GM10847 (cell line): ENCODE measurements around the gene SUSD1.

Experiments
- POLR2A ChIP-seq: IDR thresholded peaks from 2 replicates; pipeline ENCODE4 v1.6.1; 2011; ENCODE audit not compliant: insufficient read length; ENCODE audit errors: extremely low read depth

The SUSD1 gene

DNA sequence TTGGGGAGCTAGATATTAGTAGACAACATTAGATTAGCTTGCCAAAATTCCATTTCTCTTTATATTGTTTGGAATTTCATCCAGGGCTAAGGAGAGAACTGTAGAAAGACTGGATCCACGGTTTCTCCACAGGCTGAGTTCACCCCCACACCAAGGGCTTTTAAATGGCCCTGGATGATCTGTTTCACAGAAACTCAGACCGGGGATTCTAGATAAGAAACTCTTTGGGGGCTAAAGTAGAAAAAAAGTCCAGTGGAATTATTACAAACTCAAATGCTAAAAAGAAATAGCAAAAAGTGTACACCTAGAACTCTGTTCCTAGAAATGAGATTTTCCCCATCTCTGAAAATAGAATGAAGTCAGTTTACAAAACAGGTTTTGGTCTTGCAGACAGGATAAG is 80.9 kb downstream of the SUSD1 start:
- TF ChIP-seq POLR2A = no peak

DNA sequence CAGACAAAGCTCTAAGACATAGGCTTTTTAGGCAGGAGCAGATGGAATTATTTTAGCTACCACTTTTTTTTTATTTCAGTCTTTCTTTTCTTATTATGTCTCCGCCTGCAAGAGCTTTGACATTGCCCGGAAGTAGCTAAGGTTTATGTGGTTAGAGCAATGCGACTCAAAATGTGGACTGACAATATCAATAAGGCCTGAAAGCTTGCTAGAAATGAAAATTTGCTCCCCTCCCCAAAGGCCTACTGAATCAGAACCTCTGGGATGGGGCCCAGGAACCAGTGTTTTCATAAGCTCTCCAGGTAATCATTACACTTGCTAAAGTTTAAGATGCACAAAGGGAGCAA is 81.3 kb downstream of the SUSD1 start:
- no peak for TF ChIP-seq POLR2A

DNA sequence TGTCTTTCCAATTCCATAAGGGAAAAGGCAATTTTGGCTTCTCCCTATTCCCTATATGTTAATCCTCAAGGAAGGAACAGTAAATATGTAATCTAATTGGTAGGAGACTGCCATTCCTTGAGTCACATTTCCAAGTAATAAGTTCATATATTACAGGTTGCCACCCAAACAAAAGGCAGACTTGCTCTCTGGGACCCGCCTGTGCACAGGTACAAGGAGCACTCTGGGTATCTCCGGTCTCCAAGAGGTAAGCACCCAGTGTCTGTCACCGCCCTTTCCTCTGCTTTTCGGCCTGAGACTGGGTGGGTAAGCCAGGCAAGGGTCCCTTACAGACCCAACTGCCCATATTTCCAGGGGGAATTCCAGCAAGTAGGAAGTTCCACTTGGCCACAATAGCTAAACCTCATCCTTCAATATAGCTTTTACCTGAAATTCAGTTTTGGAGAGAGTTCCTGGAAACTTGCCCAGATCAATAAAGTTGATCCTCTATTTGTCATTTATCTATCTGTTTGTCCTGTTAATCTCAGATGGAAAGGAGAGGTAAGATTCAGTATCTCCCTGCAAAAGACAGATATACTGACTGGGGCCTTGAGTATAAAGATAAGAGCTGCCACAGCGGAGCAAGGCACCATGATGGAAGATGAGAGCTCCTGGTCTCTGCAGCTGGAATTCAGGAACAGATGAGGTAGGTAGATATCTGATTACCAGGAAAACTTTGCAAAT is 81.8 kb downstream of the SUSD1 start:
- no peak for TF ChIP-seq POLR2A

DNA sequence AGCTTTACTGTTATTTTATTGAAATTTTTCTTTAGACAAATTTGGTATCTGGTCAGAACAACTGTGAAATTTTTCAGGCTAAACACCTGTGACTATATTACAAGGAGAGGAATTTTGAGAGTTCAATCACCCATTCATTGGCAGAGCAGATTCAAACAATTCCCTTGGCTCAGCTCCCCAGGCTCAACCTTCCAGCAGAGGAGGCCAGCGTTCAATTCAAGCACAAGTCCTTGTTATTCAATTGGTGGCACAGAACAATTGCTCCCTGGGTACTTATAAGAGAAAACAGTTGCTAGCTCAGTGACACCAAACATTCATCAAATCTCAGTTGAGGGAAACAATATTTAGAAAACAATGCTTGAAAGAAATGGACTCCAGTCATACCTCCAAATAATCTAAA is 83.3 kb downstream of the SUSD1 start:
- TF ChIP-seq POLR2A = no peak

DNA sequence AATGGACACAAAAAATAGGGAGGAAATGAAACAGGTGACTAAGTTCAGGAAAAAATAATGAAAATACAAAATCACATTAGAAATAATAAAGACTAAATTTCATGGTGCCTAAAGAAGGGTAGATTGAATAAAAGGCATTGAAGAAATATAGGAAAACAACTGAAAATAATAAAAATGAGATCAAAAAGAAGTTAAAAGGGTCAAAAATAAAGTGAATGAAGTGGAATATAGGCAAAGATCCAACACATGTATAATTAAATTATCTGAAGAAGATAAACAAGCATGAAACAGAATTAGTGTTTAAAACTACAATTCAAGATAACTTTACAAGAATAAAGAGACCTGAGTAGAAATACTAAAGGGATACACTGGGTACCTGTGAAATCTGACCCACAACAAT is 87.6 kb downstream of the SUSD1 start:
- TF ChIP-seq POLR2A = no peak

DNA sequence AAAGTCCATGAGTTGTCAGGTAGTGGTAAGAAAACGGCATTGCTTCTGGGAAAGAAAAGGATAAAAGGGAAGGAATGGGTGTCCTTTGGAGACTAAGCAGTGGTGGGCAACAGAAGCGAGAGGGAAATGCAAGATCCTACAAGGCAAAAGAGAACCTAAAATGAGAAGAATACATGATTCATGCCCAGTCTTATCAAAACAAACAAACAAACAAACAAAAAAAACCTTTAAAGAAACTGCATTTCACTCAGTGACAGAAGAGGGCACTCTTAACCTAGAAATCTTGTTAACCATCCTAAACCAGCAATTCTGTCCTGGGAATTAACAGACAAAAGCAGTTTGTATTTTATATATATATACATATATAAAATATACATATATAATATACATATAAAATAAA is 88.5 kb downstream of the SUSD1 start:
- no peak for TF ChIP-seq POLR2A

DNA sequence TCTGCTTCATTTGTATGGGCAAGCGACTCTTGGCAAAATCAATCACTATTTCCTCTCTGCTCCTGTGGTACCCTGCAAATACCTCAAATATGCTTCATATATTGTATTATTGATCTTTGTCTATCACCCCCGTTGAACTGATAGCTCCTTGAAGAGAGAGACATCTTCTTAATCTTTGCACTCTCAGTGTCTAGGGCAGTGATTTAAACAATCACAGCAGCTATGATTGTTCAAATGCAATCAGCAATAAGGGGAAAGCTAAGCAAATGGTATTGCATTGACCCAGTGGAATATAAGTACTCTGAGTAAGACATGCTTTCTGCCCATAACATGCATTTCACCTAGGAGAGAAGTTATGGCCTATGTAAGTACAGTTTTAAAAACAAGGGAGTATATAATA is 90.2 kb downstream of the SUSD1 start:
- TF ChIP-seq POLR2A = no peak

DNA sequence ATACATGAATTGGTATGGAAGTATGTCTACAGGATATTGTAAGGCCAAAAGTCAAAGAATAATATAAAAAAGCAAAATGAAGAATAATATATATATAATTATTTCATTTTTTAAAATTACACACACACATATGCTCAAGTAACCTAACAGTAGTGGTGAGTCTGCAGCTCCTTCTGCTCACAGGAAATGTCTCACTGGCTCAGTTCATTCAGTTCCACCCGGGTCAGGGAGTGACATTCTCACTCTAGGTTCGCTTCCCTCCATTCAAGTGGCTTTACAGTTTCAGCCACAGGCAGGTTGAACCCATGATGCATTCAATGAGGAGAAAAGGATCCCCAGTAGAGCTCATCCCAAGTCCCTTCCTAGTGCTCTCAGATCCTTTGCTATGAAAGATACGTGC is 90.8 kb downstream of the SUSD1 start:
- no peak for TF ChIP-seq POLR2A

DNA sequence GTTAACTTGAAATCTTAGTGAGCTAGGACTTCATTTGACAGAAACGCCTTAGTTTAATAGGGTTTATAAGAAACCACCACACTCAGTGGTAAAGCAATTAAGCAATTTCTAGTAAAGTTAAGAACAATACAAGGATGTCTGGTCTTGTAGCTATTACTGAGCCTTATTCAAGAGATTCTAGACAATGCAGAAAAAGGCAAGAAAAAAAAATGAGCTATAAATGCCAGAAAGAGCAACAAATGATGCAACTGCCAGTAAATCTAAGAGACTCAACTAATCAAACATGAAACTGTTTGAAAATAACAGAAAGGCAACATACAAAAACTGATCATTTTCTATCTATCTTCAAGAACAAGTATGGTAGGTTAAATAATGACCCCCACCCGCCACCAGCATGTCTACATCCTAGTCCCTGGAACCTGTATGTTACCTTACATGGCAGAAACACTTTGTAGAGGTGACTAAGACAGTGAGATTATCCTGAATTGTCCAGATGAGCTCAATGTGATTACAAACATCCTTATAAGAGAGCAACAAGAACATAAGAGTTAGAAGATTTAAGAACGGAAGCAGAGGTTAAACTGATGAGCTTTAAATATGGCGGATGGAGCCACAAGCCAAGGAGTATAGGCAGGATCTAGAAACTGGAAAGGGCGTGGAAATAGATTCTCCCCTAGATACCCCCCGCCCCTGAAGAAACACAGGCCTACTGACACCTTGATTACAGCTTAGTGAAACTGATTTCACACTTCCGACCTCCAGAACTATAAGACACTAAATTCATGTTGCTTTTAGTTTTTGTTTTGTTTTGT is 93.0 kb downstream of the SUSD1 start:
- no peak for TF ChIP-seq POLR2A

DNA sequence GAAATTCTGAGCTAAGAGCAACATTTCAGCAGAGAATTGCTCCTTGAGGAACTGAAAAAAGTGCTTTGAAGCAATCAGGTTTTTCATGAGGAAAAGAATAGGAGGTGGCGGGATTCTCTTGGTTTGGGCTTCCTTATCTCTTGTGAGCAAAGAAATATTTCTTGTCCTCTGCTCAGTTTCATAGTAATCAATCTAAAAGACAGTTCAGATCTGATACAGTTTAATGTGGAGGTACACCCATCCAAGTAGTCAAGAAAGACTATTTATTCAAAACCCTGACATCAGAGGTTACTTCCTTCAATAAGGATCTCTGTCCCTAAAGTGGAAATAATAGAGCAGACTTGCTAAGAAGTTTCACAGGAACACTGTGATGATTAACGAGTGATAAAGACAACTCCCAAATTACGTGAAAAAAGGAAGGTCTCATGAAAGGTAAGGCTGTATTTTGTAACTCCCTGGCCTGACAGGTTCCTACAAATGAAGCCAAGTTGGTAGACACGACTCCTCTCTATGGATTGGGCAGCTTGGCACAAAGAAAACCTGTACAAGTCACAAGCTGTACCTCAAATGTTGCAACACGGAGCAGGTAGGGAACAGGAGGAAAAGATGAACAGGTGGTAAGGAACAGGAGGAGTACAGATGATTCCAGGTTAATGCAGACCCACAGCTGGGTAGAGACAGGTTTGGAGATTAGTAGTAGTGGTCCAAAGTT is 94.1 kb downstream of the SUSD1 start:
- no peak for TF ChIP-seq POLR2A

DNA sequence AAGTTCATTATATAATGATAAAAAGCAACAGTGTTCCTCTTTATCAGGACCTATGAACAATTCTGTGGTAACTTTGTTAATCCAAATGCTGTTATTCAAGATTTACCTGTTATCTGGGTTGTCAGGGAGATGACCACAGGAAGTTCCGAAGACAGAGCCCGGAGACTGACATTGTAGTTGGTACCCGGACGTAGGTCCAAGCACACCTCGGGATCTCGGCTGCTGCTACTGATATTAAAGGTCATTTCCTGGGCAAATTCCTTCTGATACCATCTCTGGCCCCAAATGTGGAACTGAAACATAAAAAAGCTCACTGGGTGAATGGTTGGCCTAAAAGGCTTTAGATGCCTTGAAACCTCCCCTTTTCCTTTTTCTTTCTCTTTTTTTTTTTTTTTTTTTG is 96.7 kb downstream of the SUSD1 start:
- TF ChIP-seq POLR2A = no peak

DNA sequence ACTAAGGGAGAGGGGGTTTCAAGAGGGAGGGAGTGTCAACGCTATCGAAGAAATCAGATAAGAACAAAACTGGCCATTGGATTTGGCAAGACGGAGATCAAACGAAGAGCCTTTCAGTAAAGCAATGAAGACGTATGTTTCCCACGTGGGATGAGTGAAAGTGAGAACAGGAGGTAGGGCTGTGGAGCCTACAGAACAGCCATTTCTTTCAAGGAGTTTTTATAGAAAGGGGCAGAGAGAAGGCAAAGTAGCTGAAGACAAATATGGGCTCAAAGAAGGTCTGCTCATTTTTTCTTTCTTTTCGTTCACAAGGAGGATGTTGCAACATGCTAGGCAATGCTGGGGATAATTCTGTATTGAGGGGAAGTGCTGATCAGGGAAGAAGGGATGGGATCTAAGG is 98.3 kb downstream of the SUSD1 start:
- TF ChIP-seq POLR2A = no peak

DNA sequence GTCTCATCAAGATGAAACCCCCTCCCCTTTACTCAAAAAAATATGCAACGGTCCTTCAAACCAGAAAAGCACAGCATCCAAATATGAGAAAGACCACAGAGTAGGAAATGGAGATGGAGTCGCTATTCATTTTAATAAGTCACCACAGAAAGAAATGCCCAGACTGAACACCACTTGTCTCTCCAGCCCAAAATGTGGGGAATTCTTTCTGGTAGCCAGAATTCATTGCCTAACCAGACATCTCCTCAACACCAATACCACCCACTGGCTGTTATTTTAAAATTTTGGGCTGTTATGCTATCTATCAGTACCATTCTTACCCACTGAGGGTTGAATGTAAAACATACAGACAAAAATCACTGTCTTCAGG is 100.1 kb downstream of the SUSD1 start:
- no peak for TF ChIP-seq POLR2A

DNA sequence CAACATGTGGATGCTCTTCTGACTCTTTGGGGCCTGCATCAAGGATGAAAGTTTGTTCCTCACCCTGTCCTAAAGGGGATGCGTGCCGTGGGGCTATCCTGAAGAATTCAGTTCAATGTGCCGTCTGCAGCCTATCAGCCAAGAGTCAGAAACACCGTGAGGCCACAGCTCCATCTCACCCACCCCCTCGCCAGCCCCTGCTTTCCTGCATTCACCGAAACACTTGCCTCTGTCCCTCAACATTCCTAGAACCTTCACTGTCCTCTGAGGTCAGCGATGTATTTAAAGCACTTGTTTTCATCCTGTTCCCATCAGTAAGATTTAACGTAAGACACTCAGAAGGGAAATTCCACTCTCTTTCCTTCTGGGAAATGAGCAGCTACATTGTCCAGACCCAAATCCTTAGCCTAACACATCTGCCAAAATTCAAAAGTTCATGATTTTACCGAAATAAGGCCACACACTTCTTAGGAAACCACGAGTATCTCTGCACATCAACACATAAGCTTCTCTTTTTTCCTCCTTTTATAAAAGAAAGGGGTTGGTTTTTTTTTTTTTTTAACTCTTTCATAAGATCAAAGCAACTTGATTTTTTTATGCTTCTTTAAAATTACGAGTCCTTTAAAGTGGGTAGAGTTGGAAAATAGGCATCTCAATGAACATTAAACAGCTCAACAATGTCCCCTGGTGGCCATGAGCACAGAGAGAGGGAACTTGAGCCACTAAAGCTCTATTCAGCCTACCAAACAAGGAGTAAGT is 100.7 kb downstream of the SUSD1 start:
- TF ChIP-seq POLR2A = no peak
